HepG2 (cell line): ENCODE data around the gene RHOC. TPM values are rescaled to one million over a fixed set of nuclear protein-coding genes. Genes with fewer than 3 reads are reported as not detected.

Source experiments
- ARHGAP35 ChIP-seq: sonication (generic); formaldehyde crosslinking; IDR thresholded peaks from 2 replicates; pipeline ENCODE4 v1.9.0; 2022; ENCODE audit warnings: mild to moderate bottlenecking, inconsistent platforms, moderate library complexity, missing genetic modification reagents, borderline replicate concordance
- GZF1 ChIP-seq: sonication (generic); formaldehyde crosslinking; IDR thresholded peaks from 2 replicates; pipeline ENCODE4 v1.5.1; 2020; ENCODE audit warnings: mild to moderate bottlenecking, missing genetic modification reagents
- HNF1A ChIP-seq, 2 experiments: sonication (generic) in 1 of 2; formaldehyde crosslinking in 1 of 2; IDR thresholded peaks; 2 replicates each; pipeline versions ENCODE4 v1.4.0 to v1.6.1; 2016 to 2020; ENCODE audit warnings: borderline replicate concordance in 1 of 2, low read depth in 1 of 2, mild to moderate bottlenecking in 1 of 2, missing genetic modification reagents in 1 of 2
- IRF9 ChIP-seq: sonication (generic); formaldehyde crosslinking; IDR thresholded peaks from 2 replicates; pipeline ENCODE4 v1.8.0; 2022; ENCODE audit warnings: missing genetic modification reagents, mild to moderate bottlenecking, borderline replicate concordance
- MAZ ChIP-seq, 2 experiments: sonication (generic) in 1 of 2; formaldehyde crosslinking in 1 of 2; IDR thresholded peaks; 2 replicates each; pipeline versions ENCODE4 v1.5.0 to v1.6.1; 2012 to 2020; ENCODE audit warnings: low read depth in 2 of 2, mild to moderate bottlenecking in 2 of 2, borderline replicate concordance in 1 of 2, improper control_type of control experiment in 1 of 2, low read length in 1 of 2, missing genetic modification reagents in 1 of 2, moderate library complexity in 1 of 2
- NFIB ChIP-seq: sonication (generic); formaldehyde crosslinking; IDR thresholded peaks from 2 replicates; pipeline ENCODE4 v1.9.0; 2021; ENCODE audit warnings: missing genetic modification reagents, mild to moderate bottlenecking, borderline replicate concordance
- ONECUT2 ChIP-seq: sonication (generic); formaldehyde crosslinking; IDR thresholded peaks from 2 replicates; pipeline ENCODE4 v1.4.0; 2020; ENCODE audit warnings: missing genetic modification reagents
- PCBP1 ChIP-seq: fragments of 200-400 bp; formaldehyde crosslinking; IDR thresholded peaks from 2 replicates; pipeline ENCODE4 v1.6.1; 2017; ENCODE audit warnings: mild to moderate bottlenecking, low read depth, low read length, borderline replicate concordance
- PCBP2 ChIP-seq: fragments of 200-400 bp; formaldehyde crosslinking; optimal IDR thresholded peaks from 2 replicates; pipeline ENCODE3; 2018; ENCODE audit warnings: low read length, low read depth; ENCODE audit not compliant: poor library complexity, severe bottlenecking
- POLR2AphosphoS2 ChIP-seq: IDR thresholded peaks from 2 replicates; pipeline ENCODE4 v1.6.1; 2011; ENCODE audit warnings: low read depth, low read length, improper control_type of control experiment
- SNAPC5 ChIP-seq: sonication (generic); formaldehyde crosslinking; IDR thresholded peaks from 2 replicates; pipeline ENCODE4 v1.8.1; 2023; ENCODE audit warnings: mild to moderate bottlenecking, missing genetic modification reagents, borderline replicate concordance
- SP1 ChIP-seq, 2 experiments: fragments of 450-650 bp in 1 of 2; sonication (generic) in 1 of 2; formaldehyde crosslinking in 1 of 2; IDR thresholded peaks; 2 replicates each; pipeline versions ENCODE4 v1.4.0 to v1.6.1; 2016 to 2020; ENCODE audit warnings: missing genetic modification reagents in 1 of 2
- TCF7L2 ChIP-seq: IDR thresholded peaks from 2 replicates; pipeline ENCODE4 v1.6.1; 2011; ENCODE audit warnings: mild to moderate bottlenecking, low read depth, low read length, moderate library complexity
- ZKSCAN8 ChIP-seq: IDR thresholded peaks from 2 replicates; pipeline ENCODE4 v1.6.1; 2016; ENCODE audit warnings: borderline replicate concordance, missing genetic modification reagents, missing compliant biosample characterization
- ZMAT5 ChIP-seq: sonication (generic); formaldehyde crosslinking; IDR thresholded peaks from 2 replicates; pipeline ENCODE4 v1.5.0; 2020; ENCODE audit warnings: mild to moderate bottlenecking, low read depth, missing genetic modification reagents, borderline replicate concordance
- ZNF33A ChIP-seq: sonication (generic); formaldehyde crosslinking; IDR thresholded peaks from 2 replicates; pipeline ENCODE4 v1.5.1; 2020; ENCODE audit warnings: missing genetic modification reagents, mild to moderate bottlenecking, moderate library complexity, borderline replicate concordance
- ZNF446 ChIP-seq: sonication (generic); formaldehyde crosslinking; IDR thresholded peaks from 2 replicates; pipeline ENCODE4 v1.5.0; 2020; ENCODE audit warnings: mild to moderate bottlenecking, missing genetic modification reagents
- ZNF567 ChIP-seq: sonication (generic); formaldehyde crosslinking; IDR thresholded peaks from 2 replicates; pipeline ENCODE4 v1.8.1; 2023; ENCODE audit warnings: mild to moderate bottlenecking, missing genetic modification reagents, borderline replicate concordance
- ZNF605 ChIP-seq: sonication (generic); formaldehyde crosslinking; IDR thresholded peaks from 2 replicates; pipeline ENCODE4 v1.8.0; 2022; ENCODE audit warnings: mild to moderate bottlenecking, missing genetic modification reagents
- ZNF772 ChIP-seq: sonication (generic); formaldehyde crosslinking; IDR thresholded peaks from 2 replicates; pipeline ENCODE4 v1.5.0; 2020; ENCODE audit warnings: mild to moderate bottlenecking, missing genetic modification reagents
- ZNF788 ChIP-seq: sonication (generic); formaldehyde crosslinking; IDR thresholded peaks from 2 replicates; pipeline ENCODE4 v1.5.0; 2020; ENCODE audit warnings: mild to moderate bottlenecking, missing genetic modification reagents, borderline replicate concordance
- polyA plus RNA-seq, 8 experiments: library from polyadenylated mRNA; depleted of rRNA in 3 of 8; stranded (reverse) in 7 of 8; unstranded in 1 of 8; fragments of >200 nt; fragmentation: Illumina TruSeq in 4 of 8; extraction: Trizol in 4 of 8; gene quantifications; 2 replicates each; pipeline versions ENCODE4 v1.2.1 to v1.2.3, GENCODE V29; 2011 to 2016; ENCODE audit warnings: low read depth in 4 of 8, missing spikeins in 1 of 8, mixed read lengths in 1 of 8; ENCODE audit not compliant: insufficient read depth in 1 of 8
- total RNA-seq, 5 experiments: library from RNA; depleted of rRNA; stranded (reverse); fragments of >200 nt; fragmentation: Illumina TruSeq; extraction: Trizol; gene quantifications; 2 replicates each; pipeline ENCODE4 v1.2.3, GENCODE V29; 2016; ENCODE audit warnings: low read depth in 1 of 5

RHOC gene
- total and polyA plus RNA-seq, 2 of the 13 experiments (the other 11 are each of a cell fraction or from before 2014, with no cell fraction given): 64.3 to 182 TPM

- TF ChIP-seq ARHGAP35 (CRISPR knock-in tag) (no peak), ONECUT2 (CRISPR knock-in tag) (no peak), ZNF446 (CRISPR knock-in tag) (no peak), SP1 (IDR thresholded peaks at IDR 0.05) (no peak), SP1 (CRISPR knock-in tag; IDR thresholded peaks at IDR 0.05) (no peak; the same call in 1 of the 2 replicates), ZNF772 (CRISPR knock-in tag) (0 out of 2 replicates have a peak, but pooled peaks have one; percentile 12), HNF1A (IDR thresholded peaks at IDR 0.05; ENCODE audit: low read depth) (no peak), HNF1A (CRISPR knock-in tag; IDR thresholded peaks at IDR 0.05; ENCODE audit: borderline replicate concordance) (no peak), ZMAT5 (CRISPR knock-in tag) (no peak), IRF9 (0 out of 2 replicates have a peak, but pooled peaks have one; percentile 14), NFIB (no peak), MAZ (IDR thresholded peaks at IDR 0.05; ENCODE audit: borderline replicate concordance, low read depth, low read length) (peak; percentile 64; the same call in 1 of the 2 replicates), MAZ (CRISPR knock-in tag; IDR thresholded peaks at IDR 0.05; ENCODE audit: low read depth) (peak; percentile 69), ZNF788 (CRISPR knock-in tag) (no peak; the same call in 1 of the 2 replicates), ZNF33A (CRISPR knock-in tag) (no peak), ZNF605 (CRISPR knock-in tag) (no peak), SNAPC5 (no peak), ZNF567 (no peak), TCF7L2 (no peak), PCBP1 (no peak), PCBP2 (no peak), GZF1 (CRISPR knock-in tag) (no peak), POLR2AphosphoS2 (no peak), ZKSCAN8 (0 out of 2 replicates have a peak, but pooled peaks have one; percentile 19)
Observed at GRCh38 chr1:112707221-112708001, 484 bp upstream of the RHOC start (continued).
